HepG2 (cell line): ENCODE results near the gene MED22. TPM values are rescaled to one million over a fixed set of nuclear protein-coding genes. Genes with fewer than 3 reads are reported as not detected.

Experiments
- ATAC-seq: fragments of 200-7000 bp; cut with Tn5 transposase; 3 replicates; pipeline ENCODE4 v1.9.1; 2020; ENCODE audit warnings: mild to moderate bottlenecking, moderate library complexity
- BruUV-seq: library from RNA; stranded (reverse); fragments of 400-500 nt; replicated peaks from 2 replicates; lab custom pipeline; 2021; lab: Mats Ljungman, UMichigan
- CTCF ChIA-PET: fragments of 300-600 bp; formaldehyde crosslinking; extraction: SDS; loops from one replicate; lab custom pipeline; 2021; ENCODE audit warnings: low total read pairs, inconsistent platforms, low intra/inter-chr PET ratio; lab: Yijun Ruan, JAX
- POLR2A ChIA-PET: fragments of 350-600 bp; sonication (Branson Sonifier 250); formaldehyde crosslinking; loops from one replicate; lab custom pipeline; 2020; ENCODE audit warnings: antibody characterized with exemption, inconsistent platforms; lab: Yijun Ruan, JAX
- DNase-seq: peaks from one replicate; pipeline ENCODE4 v3.0.0-alpha.2; 2015; ENCODE audit warnings: low spot score
- FAIRE-seq: peaks from 3 replicates; lab custom pipeline; 2011; peaks lifted over from hg19 to GRCh38; lab: Jason Lieb, UNC
- H2AFZ ChIP-seq: one replicate; pipeline ENCODE4 v1.6.1; 2011; ENCODE audit warnings: low read length, inconsistent platforms
- H3K27ac ChIP-seq: fragments of 300-600 bp; 3 replicates; pipeline ENCODE4 v1.8.0; 2011; ENCODE audit warnings: mixed run types, mild to moderate bottlenecking, mixed read lengths, low read length, inconsistent platforms; ENCODE audit not compliant: insufficient read depth; ENCODE audit errors: extremely low read length
- H3K27me3 ChIP-seq, 2 experiments: fragments of 200-600 bp in 1 of 2; 2 replicates in 1 of 2; 3 replicates in 1 of 2; pipeline versions ENCODE4 v1.6.0 to v1.8.0; 2011; ENCODE audit warnings: low read length in 2 of 2, mild to moderate bottlenecking in 2 of 2, moderate library complexity in 2 of 2, inconsistent platforms in 1 of 2; ENCODE audit not compliant: insufficient read depth in 2 of 2, control insufficient read depth in 1 of 2
- H3K36me3 ChIP-seq, 2 experiments: fragments of 200-600 bp in 1 of 2; replicated peaks in 1 of 2; 2 replicates in 1 of 2; 3 replicates in 1 of 2; pipeline versions ENCODE4 v1.5.1 to v1.8.0; 2011; ENCODE audit warnings: low read length in 2 of 2, inconsistent platforms in 1 of 2; ENCODE audit not compliant: insufficient read depth in 2 of 2, control insufficient read depth in 1 of 2
- H3K4me1 ChIP-seq: 2 replicates; pipeline ENCODE4 v1.5.1; 2012; ENCODE audit warnings: low read length, inconsistent platforms; ENCODE audit not compliant: insufficient read depth
- H3K4me2 ChIP-seq: 2 replicates; pipeline ENCODE4 v1.6.0; 2011; ENCODE audit warnings: low read depth, low read length, inconsistent platforms
- H3K4me3 ChIP-seq, 3 experiments: fragments of 200-600 bp in 1 of 3; sonication (generic), shearing (Covaris generic) in 1 of 3; replicated peaks in 1 of 3; 2 replicates each; pipeline ENCODE4 v1.5.1; 2011 to 2016; ENCODE audit warnings: low read length in 3 of 3, inconsistent platforms in 2 of 3, low read depth in 2 of 3, mild to moderate bottlenecking in 2 of 3, control low read depth in 1 of 3, mixed read lengths in 1 of 3; ENCODE audit not compliant: insufficient read depth in 1 of 3
- H3K79me2 ChIP-seq: one replicate; pipeline ENCODE4 v1.6.1; 2011; ENCODE audit warnings: low read length, inconsistent platforms; ENCODE audit not compliant: insufficient read depth
- H3K9ac ChIP-seq: 2 replicates; pipeline ENCODE4 v1.6.0; 2011; ENCODE audit warnings: mild to moderate bottlenecking, low read depth, low read length, inconsistent platforms; ENCODE audit not compliant: insufficient read depth
- H3K9me3 ChIP-seq: 2 replicates; pipeline ENCODE4 v1.5.1; 2012; ENCODE audit warnings: mild to moderate bottlenecking, low read length
- H4K20me1 ChIP-seq: 2 replicates; pipeline ENCODE4 v1.6.0; 2011; ENCODE audit warnings: inconsistent platforms, mild to moderate bottlenecking, low read length, moderate library complexity; ENCODE audit not compliant: insufficient read depth
- AKAP8 ChIP-seq: sonication (generic); formaldehyde crosslinking; IDR thresholded peaks from 2 replicates; pipeline ENCODE4 v1.5.1; 2020; ENCODE audit warnings: mild to moderate bottlenecking, missing genetic modification reagents
- HMGA1 ChIP-seq: sonication (generic); formaldehyde crosslinking; conservative IDR thresholded peaks from 2 replicates; pipeline ENCODE4 v1.4.0; 2020; ENCODE audit warnings: missing genetic modification reagents
- ZNF124 ChIP-seq: sonication (generic); formaldehyde crosslinking; IDR thresholded peaks from 2 replicates; pipeline ENCODE4 v1.4.0; 2020; ENCODE audit warnings: missing genetic modification reagents
- ZSCAN22 ChIP-seq: sonication (generic); formaldehyde crosslinking; IDR thresholded peaks from 2 replicates; pipeline ENCODE4 v1.4.0; 2020; ENCODE audit warnings: mild to moderate bottlenecking, missing genetic modification reagents
- WGBS: methylation state at CpG from one replicate; pipeline ENCODE4 v1.1.6; 2017; ENCODE audit warnings: low lambda C conversion rate; 5-methylcytosine and 5-hydroxymethylcytosine counted together
- in situ Hi-C: cut with HindIII; loops from 2 replicates; pipeline ENCODE4 v1.10.0; 2017; ENCODE audit warnings: low pct_unique_long_range_greater_than_20kb; ENCODE audit not compliant: extremely low pct_ligation_motif_present
- intact Hi-C: fragments of 100-400 bp; cut with micrococcal nuclease; formaldehyde crosslinking; loops from one replicate; pipeline ENCODE4 v1.10.0; 2022; ENCODE audit not compliant: unreplicated experiment
- polyA plus RNA-seq, 8 experiments: library from polyadenylated mRNA; depleted of rRNA in 3 of 8; stranded (reverse) in 7 of 8; unstranded in 1 of 8; fragments of >200 nt; fragmentation: Illumina TruSeq in 4 of 8; extraction: Trizol in 4 of 8; gene quantifications; 2 replicates each; pipeline versions ENCODE4 v1.2.1 to v1.2.3, GENCODE V29; 2011 to 2016; ENCODE audit warnings: low read depth in 4 of 8, missing spikeins in 1 of 8, mixed read lengths in 1 of 8; ENCODE audit not compliant: insufficient read depth in 1 of 8
- total RNA-seq, 5 experiments: library from RNA; depleted of rRNA; stranded (reverse); fragments of >200 nt; fragmentation: Illumina TruSeq; extraction: Trizol; gene quantifications; 2 replicates each; pipeline ENCODE4 v1.2.3, GENCODE V29; 2016; ENCODE audit warnings: low read depth in 1 of 5
- TF ChIP-seq, protein P1 (sequence below): sonication (generic); formaldehyde crosslinking; IDR thresholded peaks from 2 replicates; pipeline ENCODE4 v1.5.0; 2020; ENCODE audit warnings: mild to moderate bottlenecking, low read depth, missing genetic modification reagents, borderline replicate concordance
- TF ChIP-seq, protein P2 (sequence below): fragments of 450-650 bp; IDR thresholded peaks from 2 replicates; pipeline ENCODE4 v1.6.1; 2017
- TF ChIP-seq, protein P3 (sequence below): sonication (generic); formaldehyde crosslinking; IDR thresholded peaks from 2 replicates; pipeline ENCODE4 v1.4.0; 2020; ENCODE audit warnings: missing genetic modification reagents, borderline replicate concordance
- TF ChIP-seq, protein P4 (sequence below): IDR thresholded peaks from 2 replicates; pipeline ENCODE4 v1.6.1; 2016; ENCODE audit warnings: missing compliant biosample characterization, missing genetic modification reagents, borderline replicate concordance

MED22 gene
- total and polyA plus RNA-seq, 2 of the 13 experiments (the other 11 are each of a cell fraction or from before 2014, with no cell fraction given): 15.8 to 22.1 TPM

DNA sequence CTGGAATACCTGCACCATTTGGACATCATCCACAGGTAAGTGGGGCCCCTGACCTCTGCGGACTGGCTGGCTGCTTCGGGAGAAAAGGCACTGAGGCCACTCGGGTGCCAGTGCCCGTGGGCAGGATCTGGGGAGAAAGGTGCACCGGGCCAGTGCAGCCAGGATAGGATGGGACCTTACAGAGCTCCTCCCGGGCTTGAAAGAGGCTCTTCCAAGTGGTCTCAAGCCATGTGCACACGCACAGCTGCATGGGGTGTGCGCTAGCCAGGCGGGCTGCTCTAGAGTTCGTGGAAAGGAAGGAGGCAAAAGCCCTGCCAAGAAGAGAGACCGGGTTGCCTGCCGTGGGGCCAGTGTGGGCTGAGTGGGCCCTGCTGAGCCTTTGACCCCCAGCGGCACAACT lies 41.6 kb upstream of the MED22 start:
- H2AFZ ChIP-seq: no peak overlapping the region
- peaks cover 86% of the 10 kb centered on the region for H3K4me1 ChIP-seq
- no peaks in the 10 kb centered on the region for H3K79me2 ChIP-seq
- no peak overlapping the region for H3K9ac ChIP-seq
- intact Hi-C loops (no loop called here), in situ Hi-C loops (no loop called here)
- ChIA-PET POLR2A (interaction anchor here (1.2 kb wide), 1 partner anchor 13 kb away, joined by 3 read pairs; the partner anchor contains the start of gene STKLD1), CTCF (no interaction called here)
- no peak for TF ChIP-seq ZNF124
- TF ChIP-seq, protein P1, sequence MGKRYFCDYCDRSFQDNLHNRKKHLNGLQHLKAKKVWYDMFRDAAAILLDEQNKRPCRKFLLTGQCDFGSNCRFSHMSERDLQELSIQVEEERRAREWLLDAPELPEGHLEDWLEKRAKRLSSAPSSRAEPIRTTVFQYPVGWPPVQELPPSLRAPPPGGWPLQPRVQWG: no peak
- ATAC-seq (no peak), DNase-seq (no peak), FAIRE-seq (no peak)
- H3K27ac ChIP-seq: no peak overlapping the region
- 76% methylated on average over 12 of the region's 13 CpGs for WGBS
- no peaks in the 10 kb centered on the region for H3K27me3 ChIP-seq
- no peak overlapping the region for H3K4me2 ChIP-seq
- BruUV-seq: no TSS peak
- H4K20me1 ChIP-seq: no peaks in the 10 kb centered on the region
- no peaks in the 10 kb centered on the region for H3K36me3 ChIP-seq
- no peaks in the 10 kb centered on the region for H3K9me3 ChIP-seq
- no peak overlapping the region for H3K4me3 ChIP-seq

DNA sequence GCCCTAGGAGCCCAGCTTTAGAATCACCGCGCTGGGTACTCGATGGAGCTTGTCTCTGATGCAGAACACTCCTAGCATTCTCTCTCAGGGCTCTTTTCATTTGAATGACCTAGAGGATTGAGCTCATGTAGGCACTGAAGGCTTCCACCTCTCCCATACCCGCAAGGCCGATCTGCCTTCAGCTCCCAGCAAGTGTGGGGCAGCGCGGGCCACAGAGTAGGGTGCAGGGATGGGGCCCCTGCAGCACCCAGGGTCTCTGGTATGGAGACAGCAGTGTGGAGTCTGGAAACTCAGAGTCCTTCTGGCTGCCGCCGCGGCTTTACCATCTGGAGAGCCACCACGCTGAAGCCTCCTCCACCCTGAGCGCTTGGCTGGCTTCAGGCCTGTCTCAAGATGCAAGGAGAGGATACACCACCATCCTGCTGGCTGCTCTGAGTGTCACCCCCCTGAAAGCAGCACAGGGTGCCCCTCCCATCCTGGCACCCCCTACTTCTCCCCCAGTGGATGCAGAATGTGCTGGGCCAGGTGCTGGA lies 41.2 kb upstream of the MED22 start:
- no peak overlapping the region for H3K4me2 ChIP-seq
- FAIRE-seq (no peak), DNase-seq (no peak), ATAC-seq (no peak)
- H3K4me1 ChIP-seq: peaks cover 85% of the 10 kb centered on the region
- 86% methylated on average over 5 of the region's 12 CpGs for WGBS
- no peaks in the 10 kb centered on the region for H3K36me3 ChIP-seq
- intact Hi-C loops (no loop called here), in situ Hi-C loops (no loop called here)
- no peaks in the 10 kb centered on the region for H3K9me3 ChIP-seq
- TF ChIP-seq AKAP8: no peak
- TF ChIP-seq, protein P2, sequence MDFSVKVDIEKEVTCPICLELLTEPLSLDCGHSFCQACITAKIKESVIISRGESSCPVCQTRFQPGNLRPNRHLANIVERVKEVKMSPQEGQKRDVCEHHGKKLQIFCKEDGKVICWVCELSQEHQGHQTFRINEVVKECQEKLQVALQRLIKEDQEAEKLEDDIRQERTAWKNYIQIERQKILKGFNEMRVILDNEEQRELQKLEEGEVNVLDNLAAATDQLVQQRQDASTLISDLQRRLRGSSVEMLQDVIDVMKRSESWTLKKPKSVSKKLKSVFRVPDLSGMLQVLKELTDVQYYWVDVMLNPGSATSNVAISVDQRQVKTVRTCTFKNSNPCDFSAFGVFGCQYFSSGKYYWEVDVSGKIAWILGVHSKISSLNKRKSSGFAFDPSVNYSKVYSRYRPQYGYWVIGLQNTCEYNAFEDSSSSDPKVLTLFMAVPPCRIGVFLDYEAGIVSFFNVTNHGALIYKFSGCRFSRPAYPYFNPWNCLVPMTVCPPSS: no peak
- no peak for TF ChIP-seq ZSCAN22
- TF ChIP-seq, protein P3, sequence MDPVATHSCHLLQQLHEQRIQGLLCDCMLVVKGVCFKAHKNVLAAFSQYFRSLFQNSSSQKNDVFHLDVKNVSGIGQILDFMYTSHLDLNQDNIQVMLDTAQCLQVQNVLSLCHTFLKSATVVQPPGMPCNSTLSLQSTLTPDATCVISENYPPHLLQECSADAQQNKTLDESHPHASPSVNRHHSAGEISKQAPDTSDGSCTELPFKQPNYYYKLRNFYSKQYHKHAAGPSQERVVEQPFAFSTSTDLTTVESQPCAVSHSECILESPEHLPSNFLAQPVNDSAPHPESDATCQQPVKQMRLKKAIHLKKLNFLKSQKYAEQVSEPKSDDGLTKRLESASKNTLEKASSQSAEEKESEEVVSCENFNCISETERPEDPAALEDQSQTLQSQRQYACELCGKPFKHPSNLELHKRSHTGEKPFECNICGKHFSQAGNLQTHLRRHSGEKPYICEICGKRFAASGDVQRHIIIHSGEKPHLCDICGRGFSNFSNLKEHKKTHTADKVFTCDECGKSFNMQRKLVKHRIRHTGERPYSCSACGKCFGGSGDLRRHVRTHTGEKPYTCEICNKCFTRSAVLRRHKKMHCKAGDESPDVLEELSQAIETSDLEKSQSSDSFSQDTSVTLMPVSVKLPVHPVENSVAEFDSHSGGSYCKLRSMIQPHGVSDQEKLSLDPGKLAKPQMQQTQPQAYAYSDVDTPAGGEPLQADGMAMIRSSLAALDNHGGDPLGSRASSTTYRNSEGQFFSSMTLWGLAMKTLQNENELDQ (CRISPR knock-in tag): no peak
- no peak for TF ChIP-seq HMGA1 (CRISPR knock-in tag)
- TF ChIP-seq, protein P4, sequence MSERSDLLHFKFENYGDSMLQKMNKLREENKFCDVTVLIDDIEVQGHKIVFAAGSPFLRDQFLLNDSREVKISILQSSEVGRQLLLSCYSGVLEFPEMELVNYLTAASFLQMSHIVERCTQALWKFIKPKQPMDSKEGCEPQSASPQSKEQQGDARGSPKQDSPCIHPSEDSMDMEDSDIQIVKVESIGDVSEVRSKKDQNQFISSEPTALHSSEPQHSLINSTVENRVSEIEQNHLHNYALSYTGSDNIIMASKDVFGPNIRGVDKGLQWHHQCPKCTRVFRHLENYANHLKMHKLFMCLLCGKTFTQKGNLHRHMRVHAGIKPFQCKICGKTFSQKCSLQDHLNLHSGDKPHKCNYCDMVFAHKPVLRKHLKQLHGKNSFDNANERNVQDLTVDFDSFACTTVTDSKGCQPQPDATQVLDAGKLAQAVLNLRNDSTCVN (CRISPR knock-in tag): no peak
- no peak overlapping the region for H3K27ac ChIP-seq
- H3K27me3 ChIP-seq: no peaks in the 10 kb centered on the region
- no peaks in the 10 kb centered on the region for H3K79me2 ChIP-seq
- H4K20me1 ChIP-seq: no peaks in the 10 kb centered on the region
- H3K9ac ChIP-seq: no peak overlapping the region
- ChIA-PET CTCF (no interaction called here), POLR2A (no interaction called here)
- no peak overlapping the region for H3K4me3 ChIP-seq
- no peak overlapping the region for H2AFZ ChIP-seq
- BruUV-seq: no TSS peak
